Mucosa of stomach (tissue), 1 donor: ENCODE measurements around the gene PHACTR1.

Experiments used
- H3K27me3 ChIP-seq: one replicate; pipeline ENCODE4 v1.7.0; 2013; ENCODE audit warnings: mild to moderate bottlenecking, low read length; ENCODE audit not compliant: control insufficient read depth, insufficient read depth
- H3K36me3 ChIP-seq: one replicate; pipeline ENCODE4 v1.7.0; 2013; ENCODE audit warnings: low read length; ENCODE audit not compliant: control insufficient read depth, insufficient read depth
- H3K4me1 ChIP-seq: one replicate; pipeline ENCODE4 v1.7.0; 2013; ENCODE audit warnings: mild to moderate bottlenecking, low read length; ENCODE audit not compliant: control insufficient read depth, insufficient read depth
- H3K4me3 ChIP-seq: one replicate; pipeline ENCODE4 v1.7.0; 2013; ENCODE audit warnings: low read length
- H3K9ac ChIP-seq: one replicate; pipeline ENCODE4 v1.7.0; 2013; ENCODE audit warnings: mild to moderate bottlenecking, low read length, moderate library complexity
- H3K9me3 ChIP-seq: one replicate; pipeline ENCODE4 v1.7.0; 2013; ENCODE audit warnings: mild to moderate bottlenecking, low read length, moderate library complexity; ENCODE audit not compliant: control insufficient read depth
- donor health status: Pancreatic carcinoma.

PHACTR1 gene

DNA sequence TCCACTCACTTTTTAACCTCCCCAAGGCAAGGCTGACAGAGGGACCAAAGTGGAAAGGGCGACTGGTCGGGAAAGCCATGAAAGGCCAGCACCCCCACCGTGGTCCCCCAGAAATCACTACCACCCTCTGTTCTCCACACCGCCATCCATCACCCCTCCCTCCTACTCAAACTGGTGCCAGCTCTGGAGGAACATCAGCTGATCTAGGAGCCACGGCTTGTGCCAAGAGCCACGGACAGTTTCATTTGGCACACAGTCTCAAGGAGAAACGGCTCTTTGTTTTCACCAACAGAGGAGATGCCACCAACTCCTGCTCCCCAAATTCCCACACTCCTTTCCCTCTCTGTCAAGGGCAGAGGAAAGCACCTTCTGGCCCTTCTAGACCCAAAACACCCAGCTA is 585.7 kb downstream of the PHACTR1 start:
- no peak overlapping the region for H3K4me3 ChIP-seq
- peaks cover 8% of the 10 kb centered on the region for H3K4me1 ChIP-seq
- no peaks in the 10 kb centered on the region for H3K27me3 ChIP-seq
- H3K9me3 ChIP-seq, result no peaks in the 10 kb centered on the region
- H3K36me3 ChIP-seq, result no peaks in the 10 kb centered on the region
- no peak overlapping the region for H3K9ac ChIP-seq

DNA sequence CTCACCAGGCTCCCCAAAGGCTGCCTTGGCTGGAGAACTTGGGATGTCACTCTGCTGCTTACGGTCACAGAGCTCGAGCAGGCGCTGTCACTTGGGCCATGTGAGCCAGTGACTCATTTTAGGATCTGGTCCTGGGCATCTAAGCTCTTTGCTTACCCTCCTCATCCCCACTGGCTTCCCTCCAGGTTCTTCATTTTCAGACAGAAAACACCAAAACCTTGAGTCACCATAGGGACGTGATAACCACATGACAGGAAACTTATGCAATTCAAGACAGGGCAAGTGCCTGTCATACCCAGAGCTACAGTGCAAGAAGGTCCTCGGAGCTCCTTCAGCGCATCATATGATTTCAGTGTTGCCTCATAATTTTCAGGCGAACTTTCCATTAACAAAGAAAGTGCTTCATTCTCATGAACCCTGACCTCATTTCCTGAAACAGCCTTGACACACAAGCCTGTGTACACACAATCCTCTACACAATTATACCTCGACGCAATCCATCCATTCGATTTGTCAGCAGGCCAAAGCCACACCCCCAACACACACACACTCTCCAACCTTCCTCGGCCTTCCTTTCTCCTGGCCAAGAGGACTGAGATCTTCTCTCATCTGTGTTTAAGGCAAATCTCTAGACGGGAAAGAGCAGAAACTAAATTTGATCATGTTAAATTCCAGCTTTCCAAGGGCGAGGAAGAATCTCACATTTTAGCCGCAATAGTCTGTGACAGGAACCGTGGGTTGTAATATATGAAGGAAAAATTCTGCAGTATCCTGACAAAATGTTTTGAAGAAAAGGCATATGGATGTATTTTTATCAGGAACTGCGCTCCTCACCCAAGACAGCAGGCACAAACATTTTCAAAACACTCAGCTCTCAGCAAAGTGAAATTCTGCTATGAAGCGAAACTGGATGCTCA is 586.4 kb downstream of the PHACTR1 start:
- peaks cover 8% of the 10 kb centered on the region for H3K4me1 ChIP-seq
- no peaks in the 10 kb centered on the region for H3K27me3 ChIP-seq
- H3K4me3 ChIP-seq, result no peak overlapping the region
- no peak overlapping the region for H3K9ac ChIP-seq
- H3K9me3 ChIP-seq, result no peaks in the 10 kb centered on the region
- no peaks in the 10 kb centered on the region for H3K36me3 ChIP-seq

DNA sequence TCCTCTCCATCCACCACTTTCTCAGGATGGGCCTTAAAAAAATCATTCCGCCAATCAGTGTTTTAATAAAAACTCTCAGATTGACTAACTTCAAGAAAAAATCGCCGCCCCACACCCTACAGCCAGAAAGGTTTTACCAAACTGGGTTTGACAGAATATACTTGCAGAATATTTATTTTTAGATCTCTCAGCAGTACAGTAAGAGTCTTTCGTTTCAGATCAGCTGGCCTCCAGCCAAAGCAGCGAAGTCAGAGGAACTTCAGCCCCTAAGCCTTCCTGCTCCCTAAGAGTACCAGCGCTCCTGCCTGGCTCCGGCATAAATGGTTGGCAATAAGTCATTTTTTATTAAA is 587.1 kb downstream of the PHACTR1 start:
- no peaks in the 10 kb centered on the region for H3K36me3 ChIP-seq
- no peak overlapping the region for H3K4me3 ChIP-seq
- H3K4me1 ChIP-seq, result peaks cover 8% of the 10 kb centered on the region
- no peaks in the 10 kb centered on the region for H3K27me3 ChIP-seq
- no peaks in the 10 kb centered on the region for H3K9me3 ChIP-seq
- no peak overlapping the region for H3K9ac ChIP-seq

- no peaks in the 10 kb centered on the region for H3K9me3 ChIP-seq
- no peak overlapping the region for H3K9ac ChIP-seq
- H3K36me3 ChIP-seq, result no peaks in the 10 kb centered on the region
- H3K4me3 ChIP-seq, result no peak overlapping the region
- peaks cover 8% of the 10 kb centered on the region for H3K4me1 ChIP-seq
- H3K27me3 ChIP-seq, result no peaks in the 10 kb centered on the region
Observed at GRCh38 chr6:13304101-13304500, 587.5 kb downstream of the PHACTR1 start.

GRCh38 chr6:13304580-13305260 is 588.2 kb downstream of the PHACTR1 start:
- Histone ChIP-seq H3K9ac (no peak overlapping the region), H3K27me3 (no peaks in the 10 kb centered on the region), H3K4me3 (no peak overlapping the region), H3K4me1 (peaks cover 8% of the 10 kb centered on the region), H3K9me3 (no peaks in the 10 kb centered on the region), H3K36me3 (no peaks in the 10 kb centered on the region)

GRCh38 chr6:13305288-13305687 is 588.7 kb downstream of the PHACTR1 start:
- Histone ChIP-seq H3K9me3 (no peaks in the 10 kb centered on the region), H3K4me3 (no peak overlapping the region), H3K36me3 (no peaks in the 10 kb centered on the region), H3K27me3 (no peaks in the 10 kb centered on the region), H3K9ac (no peak overlapping the region), H3K4me1 (peaks cover 8% of the 10 kb centered on the region)

GRCh38 chr6:13305791-13306190 is 589.2 kb downstream of the PHACTR1 start:
- H3K27me3 ChIP-seq, result no peaks in the 10 kb centered on the region
- H3K4me1 ChIP-seq, result peaks cover 8% of the 10 kb centered on the region
- H3K4me3 ChIP-seq, result no peak overlapping the region
- no peaks in the 10 kb centered on the region for H3K9me3 ChIP-seq
- H3K36me3 ChIP-seq, result no peaks in the 10 kb centered on the region
- H3K9ac ChIP-seq, result no peak overlapping the region

- Histone ChIP-seq H3K9ac (no peak overlapping the region), H3K4me1 (peaks cover 5% of the 10 kb centered on the region), H3K9me3 (no peaks in the 10 kb centered on the region), H3K36me3 (no peaks in the 10 kb centered on the region), H3K4me3 (no peak overlapping the region), H3K27me3 (no peaks in the 10 kb centered on the region)
Observed at GRCh38 chr6:13307508-13307995, 591.0 kb downstream of the PHACTR1 start.

DNA sequence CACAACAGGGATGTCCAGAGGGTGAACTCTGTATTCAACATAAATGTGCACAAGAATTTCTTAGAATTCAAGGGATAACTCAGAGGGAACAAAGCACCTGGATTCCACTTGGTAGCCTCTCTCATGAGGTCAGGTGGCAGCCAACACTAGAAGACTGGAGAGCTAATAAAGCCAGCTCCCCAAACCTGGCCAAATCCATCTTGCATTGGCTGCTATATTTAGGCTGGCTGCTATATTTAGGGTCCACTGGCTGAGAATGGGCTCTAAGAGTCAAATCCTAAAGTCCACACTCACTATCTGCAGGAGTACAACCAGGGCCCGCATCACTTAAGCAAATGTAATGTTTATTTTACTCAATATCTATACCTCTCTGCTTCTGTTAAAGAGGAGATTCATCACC is 591.8 kb downstream of the PHACTR1 start:
- Histone ChIP-seq H3K4me3 (no peak overlapping the region), H3K9me3 (no peaks in the 10 kb centered on the region), H3K27me3 (no peaks in the 10 kb centered on the region), H3K36me3 (no peaks in the 10 kb centered on the region), H3K4me1 (no peaks in the 10 kb centered on the region), H3K9ac (no peak overlapping the region)

DNA sequence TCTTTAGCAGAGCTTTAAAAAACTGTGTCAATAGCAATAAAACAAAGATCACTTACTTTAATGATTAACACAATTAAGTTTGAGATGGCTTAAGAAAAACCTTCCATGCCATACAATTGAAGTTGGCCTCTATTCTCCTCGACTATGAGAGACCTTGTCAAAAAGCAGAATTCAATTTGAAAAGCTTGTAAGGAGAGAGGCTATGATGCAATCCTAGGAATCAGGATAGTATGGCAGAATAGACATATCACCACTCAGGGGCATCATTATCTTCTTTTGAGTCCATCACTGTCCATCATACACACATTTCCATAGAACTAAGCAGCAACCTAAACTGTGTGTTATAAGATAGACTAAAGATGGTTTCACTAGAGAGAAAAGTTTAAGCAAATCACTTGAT is 594.6 kb downstream of the PHACTR1 start:
- no peak overlapping the region for H3K4me3 ChIP-seq
- H3K36me3 ChIP-seq, result no peaks in the 10 kb centered on the region
- H3K4me1 ChIP-seq, result no peaks in the 10 kb centered on the region
- H3K9me3 ChIP-seq, result no peaks in the 10 kb centered on the region
- no peak overlapping the region for H3K9ac ChIP-seq
- no peaks in the 10 kb centered on the region for H3K27me3 ChIP-seq

DNA sequence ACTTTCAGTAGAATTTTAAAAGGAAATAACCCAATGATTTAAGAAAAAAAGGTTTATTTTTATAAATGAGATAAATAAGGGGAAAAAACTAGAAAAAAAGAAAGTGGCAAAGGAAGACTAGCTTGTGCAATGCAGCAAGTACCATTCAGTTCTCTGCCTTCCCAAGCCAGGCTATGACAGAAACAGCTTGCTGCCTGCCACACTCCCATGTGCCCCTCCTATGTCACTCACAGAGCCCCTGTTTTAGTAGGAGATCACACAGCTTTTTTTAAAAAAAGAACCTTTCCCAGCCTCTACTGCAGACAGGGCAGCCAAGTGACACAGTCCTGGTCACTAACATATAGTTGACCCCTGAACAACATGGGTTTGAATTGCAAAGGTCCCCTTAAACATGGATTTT is 598.2 kb downstream of the PHACTR1 start:
- H3K9ac ChIP-seq, result no peak overlapping the region
- H3K4me3 ChIP-seq, result no peak overlapping the region
- no peaks in the 10 kb centered on the region for H3K4me1 ChIP-seq
- H3K36me3 ChIP-seq, result peaks cover 6% of the 10 kb centered on the region
- H3K9me3 ChIP-seq, result no peaks in the 10 kb centered on the region
- no peaks in the 10 kb centered on the region for H3K27me3 ChIP-seq

DNA sequence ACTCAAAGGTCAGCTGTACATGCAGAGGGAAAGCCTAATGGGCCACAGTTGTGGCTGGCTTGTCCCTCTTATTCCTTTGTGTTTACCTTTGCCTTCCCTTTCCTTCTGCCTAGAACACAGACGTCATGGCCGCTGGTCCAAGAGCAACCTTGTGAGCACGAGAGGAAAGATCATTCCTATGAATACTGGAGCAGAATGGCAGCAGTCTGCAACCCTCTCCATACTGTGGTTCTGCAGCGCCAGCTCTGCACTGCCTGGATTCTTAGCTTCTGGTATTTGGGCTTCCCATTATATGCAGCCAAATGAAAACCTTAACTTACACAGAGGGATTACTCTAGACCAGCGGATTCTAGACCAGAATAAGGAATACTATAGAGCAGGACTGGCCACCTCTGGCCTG is 599.3 kb downstream of the PHACTR1 start:
- Histone ChIP-seq H3K9me3 (no peaks in the 10 kb centered on the region), H3K4me3 (no peak overlapping the region), H3K36me3 (peaks cover 9% of the 10 kb centered on the region), H3K27me3 (no peaks in the 10 kb centered on the region), H3K4me1 (no peaks in the 10 kb centered on the region), H3K9ac (no peak overlapping the region)
